HG03135 (cell line): ENCODE measurements around the gene SPTB.
"Not testable (repeated sequence)": the region's sequence is repeated elsewhere in the genome, so short reads cannot be mapped to it uniquely, and the experiment has no call there.

Experiments used
- ATAC-seq: cut with Tn5 transposase; IDR thresholded peaks from one replicate; pipeline ENCODE4 v1.9.1; 2021; ENCODE audit warnings: mild to moderate bottlenecking, moderate library complexity; ENCODE audit not compliant: unreplicated experiment

Gene SPTB

GRCh38 chr14:64824471-64824870 is 55.2 kb downstream of the SPTB start:
- no peak for ATAC-seq

GRCh38 chr14:64823305-64823861 is 56.3 kb downstream of the SPTB start:
- no peak for ATAC-seq

- ATAC-seq = no peak
Observed at GRCh38 chr14:64821651-64822050, 58.1 kb downstream of the SPTB start.

DNA sequence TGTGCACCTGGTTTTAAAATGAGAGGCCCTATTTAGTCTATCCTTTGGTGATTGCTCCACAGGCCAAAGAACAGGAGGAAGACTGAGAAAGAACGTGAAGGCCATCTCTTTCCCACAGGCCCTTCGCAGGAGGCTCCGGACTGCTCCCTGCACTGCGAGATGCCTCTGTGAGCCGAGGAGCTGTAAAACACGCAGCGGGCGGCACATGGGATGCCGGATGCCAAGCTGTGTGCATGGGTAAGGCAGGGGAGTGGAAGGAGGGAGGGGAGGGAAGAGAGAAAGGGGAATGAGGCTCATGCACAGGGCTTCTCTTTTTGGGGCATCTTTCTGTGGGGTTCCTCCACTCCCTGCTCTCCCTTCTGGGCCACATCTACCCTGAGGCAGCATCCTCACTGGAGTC is 61.6 kb downstream of the SPTB start:
- no peak for ATAC-seq

DNA sequence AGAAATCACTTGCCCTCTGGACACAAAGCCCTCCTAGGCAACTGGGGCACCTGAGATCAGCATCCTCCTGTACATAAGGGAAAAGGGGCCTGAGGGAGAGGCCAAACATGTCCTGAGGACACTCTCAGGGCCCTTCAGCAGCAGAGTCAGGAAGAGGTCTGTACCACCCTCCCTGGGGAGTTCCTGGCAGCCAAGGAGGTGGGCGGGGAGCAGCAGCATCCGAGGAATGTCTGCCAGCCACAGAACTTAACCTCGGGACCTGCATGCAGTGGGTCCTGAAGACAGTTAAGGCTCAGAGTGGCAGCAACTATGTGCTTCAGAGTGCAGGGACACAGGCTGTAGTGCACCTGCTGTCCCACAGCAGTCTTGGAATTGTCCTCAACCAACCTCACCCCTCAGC is 62.1 kb downstream of the SPTB start:
- ATAC-seq = no peak

DNA sequence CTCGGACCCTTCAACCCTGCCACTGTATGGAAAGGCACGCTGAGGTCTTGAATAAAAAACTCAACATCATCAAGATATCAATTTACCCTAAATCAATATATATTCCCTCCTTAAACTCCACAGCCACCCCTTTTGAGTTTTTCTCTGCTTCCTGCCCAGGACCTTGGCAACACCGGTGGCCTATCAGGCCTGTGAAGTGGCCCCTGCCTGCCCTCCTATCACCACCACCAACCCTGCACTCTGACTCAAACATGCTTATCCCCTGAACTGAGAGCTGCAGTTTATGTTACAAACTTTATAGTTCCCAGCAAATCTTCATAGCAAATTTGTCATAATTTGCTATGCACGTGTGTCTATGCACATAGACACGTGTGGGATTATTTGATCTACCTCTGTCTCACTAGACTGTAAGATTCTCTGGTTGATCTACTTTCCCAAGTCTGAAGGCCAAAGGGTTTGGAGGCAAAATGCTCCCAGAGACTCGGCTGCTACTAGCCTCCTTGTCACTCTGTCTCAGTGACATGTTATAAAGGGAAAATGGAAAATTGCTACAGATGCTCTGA is 63.4 kb downstream of the SPTB start:
- no peak for ATAC-seq

DNA sequence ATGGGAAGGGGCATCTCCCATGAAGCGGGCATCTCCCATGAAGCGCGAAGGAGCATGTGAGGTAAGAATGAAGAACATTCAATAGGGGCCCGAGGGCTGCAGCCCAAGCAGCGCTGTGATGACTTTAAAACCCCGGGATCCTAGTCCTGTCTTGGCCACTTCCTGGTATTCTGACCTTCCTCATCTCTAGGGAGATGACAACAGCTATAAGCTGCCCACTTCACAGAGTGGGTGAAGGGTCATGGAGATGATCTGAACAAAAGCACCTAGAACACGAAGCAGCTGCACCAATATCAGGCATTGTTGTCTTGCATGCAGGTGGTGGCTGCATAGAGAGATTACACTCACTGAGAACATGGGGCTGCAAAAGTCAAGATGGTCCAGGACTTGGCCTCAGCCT is 64.5 kb downstream of the SPTB start:
- ATAC-seq = no peak

GRCh38 chr14:64812412-64812811 is 67.3 kb downstream of the SPTB start:
- no peak for ATAC-seq

DNA sequence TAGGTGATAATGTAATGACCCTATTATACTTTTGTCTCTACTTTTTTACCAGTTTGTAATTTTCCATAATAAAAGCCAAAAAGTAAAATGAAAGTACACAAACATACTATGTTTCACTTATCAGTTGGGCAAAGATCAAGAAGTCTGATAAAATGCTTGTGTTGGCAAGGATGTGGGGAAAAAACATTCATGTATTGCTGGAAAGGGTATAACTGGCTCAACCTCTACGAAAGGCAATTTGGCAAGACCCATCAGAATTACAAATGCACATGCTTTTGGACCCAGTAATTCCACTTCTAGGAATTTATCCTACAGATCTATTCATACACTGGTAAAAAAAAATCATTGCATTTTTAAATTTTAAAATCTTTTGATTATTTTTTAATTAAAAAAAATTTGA is 68.0 kb downstream of the SPTB start:
- no peak for ATAC-seq

DNA sequence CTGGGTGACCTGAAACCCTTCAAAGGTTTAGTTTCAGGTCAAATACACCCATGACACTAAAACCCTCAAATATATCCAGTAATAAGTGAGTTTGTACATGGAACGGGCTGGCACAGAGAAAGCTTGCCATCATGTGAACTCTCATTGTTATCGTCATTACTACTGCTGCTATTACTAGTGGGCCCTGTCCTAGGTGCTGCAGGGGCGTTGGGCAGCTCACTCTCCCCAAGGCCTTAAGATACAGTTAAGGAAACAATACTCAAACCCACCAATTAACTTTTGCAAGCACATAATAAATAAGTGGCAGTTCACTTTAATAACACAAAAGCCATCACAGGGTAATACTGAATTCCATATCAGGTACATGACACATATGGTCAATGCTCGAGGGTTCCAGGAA is 71.3 kb downstream of the SPTB start:
- no peak for ATAC-seq

DNA sequence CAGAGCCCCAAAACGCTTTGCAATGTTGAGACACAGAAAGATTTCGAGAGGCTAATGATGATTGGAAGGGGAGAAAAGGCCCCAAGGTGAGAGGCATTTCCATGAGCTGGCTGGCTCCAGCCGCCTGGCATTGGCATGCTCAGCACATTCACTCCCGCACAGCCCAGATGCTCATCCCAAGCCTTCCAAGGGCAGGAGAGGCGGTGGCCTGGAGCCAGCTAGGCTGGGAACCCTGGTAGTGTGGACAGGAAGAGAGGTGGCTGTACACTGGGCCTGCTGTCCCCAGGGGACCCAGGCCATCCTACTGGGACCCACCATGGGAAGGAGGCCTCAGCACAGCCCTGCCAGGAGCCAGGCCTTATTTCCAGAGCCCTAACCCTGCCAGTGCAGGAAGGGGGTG is 72.2 kb downstream of the SPTB start:
- no peak for ATAC-seq

DNA sequence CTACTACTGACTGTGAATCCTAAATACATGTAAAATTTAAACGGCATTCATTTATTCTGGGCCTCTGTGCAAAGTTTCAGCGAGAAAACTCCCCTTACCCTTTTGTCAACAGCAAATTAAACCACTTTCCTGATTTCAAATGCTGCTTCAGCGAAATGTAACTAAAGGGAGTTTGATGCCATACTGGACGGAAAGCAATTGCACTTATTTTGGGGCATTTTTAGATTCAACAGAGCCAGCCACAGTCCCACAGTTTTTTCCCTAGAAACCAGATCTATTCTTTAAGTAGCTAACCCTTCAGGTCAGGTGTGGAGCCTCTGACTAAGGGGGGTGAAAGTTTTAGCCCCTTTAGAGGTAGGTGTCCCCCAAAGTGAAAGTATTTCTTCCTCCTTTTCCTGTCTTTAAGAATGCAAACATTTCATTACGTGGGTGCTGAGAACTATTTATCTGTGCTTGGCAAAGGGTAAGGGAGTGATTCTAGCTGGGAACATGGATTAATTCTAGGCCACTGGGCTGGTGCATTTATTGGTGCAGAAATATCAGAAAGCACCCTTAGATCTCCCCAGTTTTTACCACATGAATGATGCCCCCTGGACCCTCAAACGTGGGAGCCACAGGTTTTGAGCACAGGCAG is 72.7 kb downstream of the SPTB start:
- no peak for ATAC-seq

- ATAC-seq = no peak
Observed at GRCh38 chr14:64806202-64806861, 73.4 kb downstream of the SPTB start.

DNA sequence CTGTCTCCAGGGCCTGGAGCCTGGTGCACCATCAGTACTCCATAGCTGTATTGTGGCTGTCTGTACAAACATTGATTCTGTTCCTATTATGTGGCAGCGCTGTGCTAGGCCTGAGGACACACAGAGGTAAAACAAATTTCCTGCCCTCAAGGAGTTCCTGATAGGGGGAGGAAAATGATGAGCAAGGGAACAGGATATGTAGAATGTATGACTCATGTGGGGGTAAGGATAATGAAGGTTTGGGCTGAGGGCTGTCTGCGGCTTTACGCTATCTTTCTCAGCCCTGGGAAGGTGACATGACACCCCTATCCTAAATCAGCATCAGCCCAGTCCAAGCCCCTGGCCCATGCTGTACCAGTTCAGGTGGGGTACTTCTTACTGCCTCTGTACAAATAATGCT is 74.1 kb downstream of the SPTB start:
- ATAC-seq = not testable (repeated sequence)

DNA sequence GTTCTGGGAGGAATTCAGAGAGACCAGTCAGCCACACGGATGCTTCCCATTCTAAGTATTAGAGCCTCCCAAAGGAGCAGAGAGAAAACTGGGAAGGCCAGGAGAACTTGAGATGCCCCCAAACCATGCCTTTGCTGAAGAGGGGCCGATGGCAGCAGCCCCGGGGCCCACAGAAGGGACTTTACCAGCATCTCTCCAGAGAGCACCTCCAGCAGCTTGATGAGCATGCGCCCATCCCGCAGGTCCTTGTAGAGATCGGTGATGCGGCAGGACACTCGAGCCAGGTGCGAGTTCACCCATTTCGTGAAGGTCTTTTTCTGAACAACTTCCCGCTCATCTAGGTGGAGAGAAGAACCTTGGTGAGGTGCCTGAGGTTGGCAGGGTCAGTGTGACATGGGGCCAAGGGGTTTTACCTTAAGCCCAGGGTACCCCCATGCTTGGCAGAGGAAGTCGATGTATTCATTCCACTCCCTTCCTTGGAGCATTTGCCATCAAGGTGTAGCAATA is 74.9 kb downstream of the SPTB start:
- ATAC-seq = no peak

DNA sequence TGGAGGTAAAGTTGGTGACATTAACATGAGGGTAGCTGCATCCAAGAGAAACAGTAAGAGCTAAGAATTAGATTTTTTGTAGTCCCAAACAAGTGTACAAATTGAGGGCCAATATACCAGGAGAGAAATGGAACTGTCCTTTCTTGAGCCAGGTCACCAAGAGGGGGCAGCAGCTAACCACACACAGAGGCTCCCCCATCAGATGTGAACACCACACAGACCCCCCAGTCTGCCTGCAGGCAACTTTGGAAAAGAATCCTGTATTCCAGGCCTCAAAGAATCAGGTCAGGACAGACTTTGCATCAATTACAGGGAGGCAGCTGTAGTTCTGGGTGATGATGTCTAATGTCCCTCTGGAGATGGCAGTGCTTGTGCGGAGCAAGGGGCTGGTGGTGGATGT is 77.9 kb downstream of the SPTB start:
- ATAC-seq = no peak

- ATAC-seq = no peak
Observed at GRCh38 chr14:64801046-64801445, 78.7 kb downstream of the SPTB start.

- ATAC-seq = no peak
Observed at GRCh38 chr14:64800000-64800399, 79.7 kb downstream of the SPTB start.

GRCh38 chr14:64799555-64799954 is 80.2 kb downstream of the SPTB start:
- ATAC-seq = no peak

GRCh38 chr14:64796369-64796768 is 83.3 kb downstream of the SPTB start:
- ATAC-seq = no peak

GRCh38 chr14:64795921-64796320 is 83.8 kb downstream of the SPTB start:
- no peak for ATAC-seq

DNA sequence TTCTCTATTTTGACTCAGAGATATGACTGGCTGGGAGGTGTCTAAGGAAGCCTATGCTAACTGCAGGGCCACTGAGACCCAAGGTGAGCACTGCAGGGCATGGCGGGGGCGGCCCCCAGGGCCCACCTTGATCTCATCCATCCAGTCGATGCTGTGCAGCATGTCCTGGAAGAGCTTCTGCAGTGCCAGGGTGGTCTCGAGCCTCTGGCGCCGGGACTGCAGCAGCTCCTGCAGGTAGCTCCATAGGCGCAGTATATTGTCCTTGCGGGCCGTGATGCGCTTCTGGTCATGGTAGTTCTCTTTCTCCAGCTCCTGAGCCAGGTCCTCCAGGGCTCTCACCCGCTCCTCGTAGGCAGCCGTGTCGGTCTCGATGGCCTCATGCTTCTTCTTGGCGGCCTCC is 84.5 kb downstream of the SPTB start:
- no peak for ATAC-seq
